GM23338 (cell line): ENCODE results near the gene HBS1L. TPM values are rescaled to one million over a fixed set of nuclear protein-coding genes. Genes with fewer than 3 reads are reported as not detected.

Experiments used
- ATAC-seq: fragments of 200-7000 bp; cut with Tn5 transposase; 3 replicates; pipeline ENCODE4 v1.9.1; 2020
- DNase-seq: peaks from one replicate; pipeline ENCODE4 v3.0.0-alpha.2; 2015; ENCODE audit warnings: low spot score
- H2AFZ ChIP-seq: fragments of 200-600 bp; sonication (generic); 2 replicates; pipeline ENCODE4 v1.8.0; 2016; ENCODE audit warnings: antibody characterized with exemption, mild to moderate bottlenecking, moderate library complexity
- H3F3A ChIP-seq: fragments of 200-600 bp; sonication (generic); replicated peaks from 2 replicates; pipeline ENCODE4 v1.8.0; 2017; ENCODE audit warnings: antibody characterized with exemption, mixed run types, low read depth
- H3K27ac ChIP-seq: fragments of 200-600 bp; sonication (generic); 2 replicates; pipeline ENCODE4 v1.6.1; 2016; ENCODE audit warnings: low read depth
- H3K27me3 ChIP-seq: fragments of 200-600 bp; sonication (generic); 2 replicates; pipeline ENCODE4 v1.8.0; 2016; ENCODE audit warnings: mild to moderate bottlenecking, mixed run types, moderate library complexity; ENCODE audit not compliant: insufficient read depth
- H3K36me3 ChIP-seq: fragments of 200-600 bp; sonication (generic); 2 replicates; pipeline ENCODE4 v1.8.0; 2016; ENCODE audit warnings: mild to moderate bottlenecking; ENCODE audit not compliant: insufficient read depth
- H3K4me1 ChIP-seq: fragments of 200-600 bp; sonication (generic); 2 replicates; pipeline ENCODE4 v1.8.0; 2016; ENCODE audit warnings: mild to moderate bottlenecking, moderate library complexity; ENCODE audit not compliant: insufficient read depth
- H3K4me2 ChIP-seq: fragments of 200-600 bp; sonication (generic); 2 replicates; pipeline ENCODE4 v1.7.1; 2017; ENCODE audit warnings: mixed run types
- H3K4me3 ChIP-seq: fragments of 200-600 bp; sonication (generic); 2 replicates; pipeline ENCODE4 v1.6.1; 2016; ENCODE audit warnings: mixed run types
- H3K79me2 ChIP-seq: fragments of 200-600 bp; sonication (generic); replicated peaks from 2 replicates; pipeline ENCODE4 v1.8.0; 2017; ENCODE audit warnings: mild to moderate bottlenecking; ENCODE audit not compliant: insufficient read depth
- H3K9me2 ChIP-seq: fragments of 200-600 bp; sonication (generic); 2 replicates; pipeline ENCODE4 v1.8.0; 2017; ENCODE audit not compliant: insufficient read depth
- H4K20me1 ChIP-seq: fragments of 200-600 bp; sonication (generic); replicated peaks from 2 replicates; pipeline ENCODE4 v1.8.0; 2017; ENCODE audit warnings: mild to moderate bottlenecking; ENCODE audit not compliant: insufficient read depth
- H3K27ac Mint-ChIP-seq: 2 replicates; pipeline ENCODE4 v1.8.0; 2020; ENCODE audit warnings: inconsistent platforms, mild to moderate bottlenecking, moderate library complexity, mixed read lengths
- H3K27me3 Mint-ChIP-seq: 3 replicates; pipeline ENCODE4 v1.8.0; 2022; ENCODE audit warnings: low read depth, mild to moderate bottlenecking, moderate library complexity, mixed read lengths, inconsistent platforms; ENCODE audit not compliant: insufficient read depth, poor library complexity
- H3K36me3 Mint-ChIP-seq: 3 replicates; pipeline ENCODE4 v1.8.0; 2021; ENCODE audit warnings: low read depth, mild to moderate bottlenecking, inconsistent platforms, moderate library complexity, mixed read lengths
- H3K4me1 Mint-ChIP-seq: 3 replicates; pipeline ENCODE4 v1.8.0; 2020; ENCODE audit warnings: mild to moderate bottlenecking, inconsistent platforms, mixed read lengths
- H3K4me3 Mint-ChIP-seq: 3 replicates; pipeline ENCODE4 v1.8.0; 2021; ENCODE audit warnings: moderate library complexity, mild to moderate bottlenecking, inconsistent platforms, mixed read lengths
- H3K9me3 Mint-ChIP-seq: 3 replicates; pipeline ENCODE4 v1.8.0; 2020; ENCODE audit warnings: moderate library complexity, mild to moderate bottlenecking, inconsistent platforms, mixed read lengths
- CREB1 ChIP-seq: fragments of 250-450 bp; sonication (Bioruptor Pico); IDR thresholded peaks from 2 replicates; pipeline ENCODE4 v1.5.0; 2020; ENCODE audit warnings: low read depth, mild to moderate bottlenecking, moderate library complexity
- CTCF ChIP-seq, 2 experiments: fragments of 200-600 bp in 1 of 2; sonication (generic) in 1 of 2; conservative IDR thresholded peaks; 2 replicates each; pipeline versions ENCODE4 v1.5.1 to v1.6.1; 2016 to 2017; ENCODE audit warnings: antibody characterized with exemption in 2 of 2, low read depth in 2 of 2, mild to moderate bottlenecking in 2 of 2, moderate library complexity in 1 of 2
- ETS1 ChIP-seq: IDR thresholded peaks from 2 replicates; pipeline ENCODE4 v1.6.1; 2016; ENCODE audit warnings: antibody characterized with exemption
- EZH2 ChIP-seq: fragments of 200-600 bp; sonication (generic); IDR thresholded peaks from one replicate; pipeline ENCODE4 v1.8.0; 2017; ENCODE audit warnings: antibody characterized with exemption, mild to moderate bottlenecking, low read depth; ENCODE audit not compliant: unreplicated experiment
- EZH2phosphoT487 ChIP-seq: fragments of 200-600 bp; sonication (generic); IDR thresholded peaks from one replicate; pipeline ENCODE4 v1.8.1; 2018; ENCODE audit warnings: antibody characterized with exemption; ENCODE audit not compliant: unreplicated experiment
- JUNB ChIP-seq: IDR thresholded peaks from one replicate; pipeline ENCODE4 v1.6.1; 2016; ENCODE audit warnings: antibody characterized with exemption; ENCODE audit not compliant: unreplicated experiment
- NANOG ChIP-seq: IDR thresholded peaks from 2 replicates; pipeline ENCODE4 v1.6.1; 2016; ENCODE audit warnings: antibody characterized with exemption, borderline replicate concordance
- POLR2AphosphoS5 ChIP-seq: IDR thresholded peaks from 2 replicates; pipeline ENCODE4 v1.6.1; 2016; ENCODE audit warnings: antibody characterized with exemption, low read depth
- REST ChIP-seq: IDR thresholded peaks from one replicate; pipeline ENCODE4 v1.6.1; 2018; ENCODE audit warnings: antibody characterized with exemption; ENCODE audit not compliant: unreplicated experiment
- STAT1 ChIP-seq: IDR thresholded peaks from one replicate; pipeline ENCODE4 v1.6.1; 2016; ENCODE audit warnings: antibody characterized with exemption; ENCODE audit not compliant: unreplicated experiment
- ZNF114 ChIP-seq: fragments of 250-450 bp; sonication (Bioruptor Pico); IDR thresholded peaks from 2 replicates; pipeline ENCODE4 v1.5.0; 2020; ENCODE audit warnings: mild to moderate bottlenecking, moderate library complexity
- ZNF331 ChIP-seq: fragments of 250-450 bp; sonication (Bioruptor Pico); IDR thresholded peaks from 2 replicates; pipeline ENCODE4 v1.5.0; 2020; ENCODE audit warnings: low read depth, mild to moderate bottlenecking, moderate library complexity
- polyA plus RNA-seq: library from polyadenylated mRNA; unstranded; fragments of >200 nt; fragmentation: Nextera tagmentation; extraction: Ambion mirVana; gene quantifications from 2 replicates; pipeline ENCODE4 v1.2.1, GENCODE V29; 2016
- total RNA-seq: library from RNA; depleted of rRNA; stranded (reverse); fragments of >200 nt; shearing (Covaris generic); gene quantifications from 2 replicates; pipeline ENCODE4 v1.2.3, GENCODE V29; 2014

Gene HBS1L
- total and polyA plus RNA-seq, 2 experiments from 2014 or later = 59.9 to 94.1 TPM

- no peaks in the 10 kb centered on the region for H4K20me1 ChIP-seq
- H3K4me1 Mint-ChIP-seq = peaks cover 2% of the 10 kb centered on the region; the same call in 2 of the 3 replicates
- H3K4me3 Mint-ChIP-seq = no peak overlapping the region
- DNase-seq (no peak), ATAC-seq (peak; percentile 39; the same call in 1 of the 3 replicates)
- TF ChIP-seq POLR2AphosphoS5 = no peak
- no peak for TF ChIP-seq JUNB
- no peaks in the 10 kb centered on the region for H3K79me2 ChIP-seq
- no peaks in the 10 kb centered on the region for H3K36me3 ChIP-seq
- H3K27me3 ChIP-seq = no peaks in the 10 kb centered on the region
- H3K4me1 ChIP-seq = no peaks in the 10 kb centered on the region
- no peak overlapping the region for H3K27ac ChIP-seq
- H3K36me3 Mint-ChIP-seq = no peaks in the 10 kb centered on the region
- H3K4me2 ChIP-seq = no peak overlapping the region
- no peak overlapping the region; the same call in 1 of the 2 replicates for H3K27ac Mint-ChIP-seq
- H3K27me3 Mint-ChIP-seq = peaks cover 2% of the 10 kb centered on the region
- H3K9me3 Mint-ChIP-seq = no peaks in the 10 kb centered on the region
- H3F3A ChIP-seq = no peaks in the 10 kb centered on the region
- H3K9me2 ChIP-seq = no peaks in the 10 kb centered on the region
- H3K4me3 ChIP-seq = no peak overlapping the region
- peak overlapping the region; percentile 83 for H2AFZ ChIP-seq
Observed at GRCh38 chr6:134938896-134939295, 115.7 kb downstream of the HBS1L start.

GRCh38 chr6:134937426-134937825, 117.2 kb downstream of the HBS1L start:
- Mint-ChIP-seq H3K4me3 (no peak overlapping the region), H3K4me1 (peaks cover 2% of the 10 kb centered on the region; the same call in 2 of the 3 replicates), H3K27ac (no peak overlapping the region), H3K36me3 (no peaks in the 10 kb centered on the region), H3K9me3 (no peaks in the 10 kb centered on the region), H3K27me3 (peaks cover 2% of the 10 kb centered on the region)
- Histone ChIP-seq H3K27ac (no peak overlapping the region), H3K4me1 (no peaks in the 10 kb centered on the region), H2AFZ (no peak overlapping the region; the same call in 1 of the 2 replicates), H3K4me2 (no peak overlapping the region), H4K20me1 (no peaks in the 10 kb centered on the region), H3F3A (no peaks in the 10 kb centered on the region), H3K27me3 (no peaks in the 10 kb centered on the region), H3K36me3 (no peaks in the 10 kb centered on the region), H3K4me3 (no peak overlapping the region), H3K9me2 (0 out of 2 replicates have a peak, but pooled peaks cover 6% of the 10 kb centered on the region), H3K79me2 (no peaks in the 10 kb centered on the region)
- DNase-seq = no peak
- ATAC-seq = no peak; the same call in 2 of the 3 replicates
- TF ChIP-seq EZH2 (no peak), JUNB (no peak), ZNF114 (no peak), ZNF331 (CRISPR knock-in tag) (no peak), STAT1 (no peak), CTCF (conservative IDR thresholded peaks at IDR 0.05; ENCODE audit: low read depth in 2 of 2) (no peak), ETS1 (no peak), EZH2phosphoT487 (no peak), NANOG (no peak), CREB1 (no peak), REST (no peak)
